ENCODE data around the gene IL1RL1.

Gene IL1RL1

GRCh38 chr2:102310964-102311640 is at the start of gene IL1RL1:
Gene IL1RL1 (plus strand): TSS chr2:102311563. CDS start chr2:102338265, 26,702 bp downstream.
- no peak for DNase-seq

- no peak for DNase-seq
Observed at GRCh38 chr2:102262216-102263129, 48.9 kb upstream of the IL1RL1 start.

- DNase-seq: no peak
Observed at GRCh38 chr2:102264952-102265351, 46.4 kb upstream of the IL1RL1 start.

- DNase-seq: no peak
Observed at GRCh38 chr2:102266204-102266603, 45.2 kb upstream of the IL1RL1 start.

DNA sequence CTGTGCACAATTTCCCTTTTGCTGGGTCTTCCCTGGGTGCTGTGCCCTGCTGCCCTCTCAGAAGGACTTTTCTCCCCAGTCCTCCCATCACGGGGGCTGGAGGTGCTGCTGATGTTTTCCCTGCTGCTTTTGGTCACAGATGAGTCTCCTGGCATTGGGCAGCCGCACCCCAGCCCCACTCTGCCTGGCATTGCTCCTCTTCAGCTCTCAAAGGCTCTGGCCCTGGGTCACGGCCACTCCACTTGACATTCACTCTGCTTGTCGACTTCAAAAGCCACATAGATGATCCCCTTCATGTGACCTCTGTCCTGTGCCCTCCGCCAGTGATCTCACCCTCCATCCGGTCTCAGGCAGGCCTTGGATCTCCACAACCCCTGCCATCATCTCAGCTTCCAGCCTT is 43.6 kb upstream of the IL1RL1 start:
- no peak for DNase-seq

DNA sequence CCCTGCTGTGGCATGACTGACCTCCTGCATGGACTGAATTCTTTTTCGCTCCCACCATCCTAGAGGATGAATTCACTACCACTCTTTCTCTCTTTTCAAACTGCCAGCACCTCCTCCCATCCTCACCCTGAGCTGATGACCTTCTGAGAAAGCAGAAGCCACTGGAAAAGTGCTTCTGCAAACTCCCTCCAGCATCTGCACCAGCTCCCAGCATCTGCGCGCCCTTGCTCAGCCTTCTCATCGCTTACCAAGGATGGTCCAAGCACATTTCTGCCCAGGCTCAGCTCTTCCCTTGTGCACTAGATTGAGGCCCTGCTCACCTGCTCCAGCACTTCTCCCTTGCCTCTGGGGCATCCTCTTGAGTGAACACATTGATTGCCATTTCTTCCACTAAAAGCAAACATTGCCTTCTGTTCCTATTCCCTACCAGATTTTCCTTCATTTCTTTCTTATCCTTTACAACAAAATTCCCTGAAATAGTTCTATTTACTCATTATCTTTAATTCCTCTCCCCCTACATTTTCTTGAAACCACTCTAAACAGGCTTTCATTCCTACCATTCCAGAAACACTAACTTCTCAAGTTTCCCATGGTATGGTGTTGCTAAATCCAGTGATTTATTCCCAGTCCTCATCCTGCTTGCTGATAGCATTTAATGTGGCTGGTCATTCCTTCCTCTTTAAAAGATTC is 42.7 kb upstream of the IL1RL1 start:
- no peak for DNase-seq

GRCh38 chr2:102269200-102269524 is 42.2 kb upstream of the IL1RL1 start:
- no peak for DNase-seq

- no peak for DNase-seq
Observed at GRCh38 chr2:102271844-102272243, 39.5 kb upstream of the IL1RL1 start.

- no peak for DNase-seq
Observed at GRCh38 chr2:102273619-102274211, 37.6 kb upstream of the IL1RL1 start.

- DNase-seq: no peak
Observed at GRCh38 chr2:102276549-102277201, 34.7 kb upstream of the IL1RL1 start.

GRCh38 chr2:102277202-102277700 is 34.1 kb upstream of the IL1RL1 start:
- no peak for DNase-seq

GRCh38 chr2:102278720-102279390 is 32.5 kb upstream of the IL1RL1 start:
- no peak for DNase-seq

- DNase-seq: no peak
Observed at GRCh38 chr2:102279391-102279735, 32.0 kb upstream of the IL1RL1 start.

GRCh38 chr2:102282678-102283091 is 28.7 kb upstream of the IL1RL1 start:
- DNase-seq: no peak

DNA sequence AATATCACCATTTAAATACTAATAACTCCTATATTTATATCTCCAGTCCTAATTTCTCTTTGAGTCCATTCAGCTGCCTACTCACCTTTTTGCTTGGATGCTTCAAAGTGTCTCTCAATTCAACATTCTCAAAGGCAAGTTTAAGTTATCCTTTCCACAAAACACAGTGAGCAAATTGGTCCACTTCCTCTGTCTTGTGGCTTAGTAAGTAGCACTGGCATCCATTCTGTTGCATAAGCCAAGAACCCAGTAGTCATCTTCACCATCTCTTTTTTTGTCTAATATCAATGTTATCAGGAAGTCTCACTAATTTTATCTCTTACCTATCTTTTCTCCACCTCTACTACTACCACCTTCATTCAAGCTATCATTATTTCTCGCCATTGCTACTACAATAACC is 27.4 kb upstream of the IL1RL1 start:
- DNase-seq: no peak

DNA sequence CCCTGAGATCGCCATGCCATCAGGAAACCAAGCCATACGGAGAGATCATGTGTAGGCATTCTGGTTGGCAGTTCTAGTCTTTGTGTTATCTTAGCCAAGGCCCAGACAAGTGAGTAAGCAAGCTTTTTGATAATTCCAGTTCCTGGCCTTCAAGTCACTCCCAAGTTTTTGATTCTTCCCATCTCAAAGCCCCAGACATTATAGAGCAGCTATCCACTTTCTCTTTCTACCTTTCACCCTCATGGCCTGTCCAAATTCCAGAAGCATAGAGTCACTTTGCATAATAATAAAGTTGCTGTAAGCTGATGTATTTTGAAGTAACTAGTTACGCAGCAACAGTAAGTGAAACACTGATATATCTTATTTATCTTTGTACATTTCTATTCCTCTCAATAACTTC is 26.8 kb upstream of the IL1RL1 start:
- DNase-seq: no peak

DNA sequence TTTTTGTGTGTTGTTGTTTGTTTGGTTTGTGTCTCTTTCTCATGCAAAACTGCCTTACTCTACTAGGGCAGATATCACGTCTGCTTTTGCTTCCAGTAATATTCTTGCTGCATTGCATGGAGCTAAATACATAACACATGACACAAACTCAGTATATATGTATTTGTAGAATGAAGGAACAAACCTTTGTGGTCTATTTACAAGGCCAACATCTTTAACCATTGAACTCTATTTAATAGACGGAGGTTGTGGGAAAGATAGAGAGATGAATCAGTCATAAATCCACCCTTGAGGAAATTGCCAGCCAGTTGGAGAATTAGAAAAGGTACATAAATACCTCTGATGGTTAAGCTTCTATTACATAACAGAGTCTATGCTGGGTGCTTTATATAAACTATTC is 26.0 kb upstream of the IL1RL1 start:
- no peak for DNase-seq

GRCh38 chr2:102286041-102286440 is 25.3 kb upstream of the IL1RL1 start:
- no peak for DNase-seq

DNA sequence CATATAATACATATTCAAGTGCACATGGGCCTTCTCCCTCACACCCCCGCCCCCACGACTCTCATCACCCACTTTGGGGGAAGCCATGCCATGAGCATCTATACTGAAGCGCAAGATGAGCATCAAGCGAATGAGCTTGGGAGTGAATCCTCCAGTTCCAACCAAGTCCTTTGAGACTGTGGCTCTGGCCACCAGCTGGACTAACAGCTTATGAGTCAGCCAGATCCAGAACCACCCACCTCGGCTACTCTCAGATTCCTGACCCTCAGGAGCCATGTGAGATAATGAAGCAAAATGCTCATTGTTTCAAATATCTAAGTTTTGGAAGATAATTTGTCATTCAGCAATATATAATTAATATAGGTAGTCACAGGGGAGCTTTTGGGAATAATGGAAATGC is 22.2 kb upstream of the IL1RL1 start:
- no peak for DNase-seq

DNA sequence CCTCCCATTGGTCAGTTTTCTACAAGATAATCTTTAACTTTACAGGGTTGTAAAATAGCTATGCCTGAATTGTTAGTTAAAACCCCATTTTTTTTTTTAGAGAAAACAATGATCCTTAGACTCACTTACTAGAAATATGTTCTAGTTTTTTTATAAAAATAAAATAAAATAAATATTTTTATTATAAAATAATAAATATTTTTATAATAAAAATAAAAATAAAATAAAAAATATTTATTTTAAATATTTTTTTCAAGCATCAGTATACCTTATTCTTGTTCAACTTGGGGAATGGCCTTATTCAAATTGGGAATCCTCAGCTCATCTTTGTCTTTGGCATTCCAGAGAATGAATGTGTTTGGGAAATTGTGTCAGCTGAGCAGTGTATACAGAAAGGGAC is 20.8 kb upstream of the IL1RL1 start:
- no peak for DNase-seq

DNA sequence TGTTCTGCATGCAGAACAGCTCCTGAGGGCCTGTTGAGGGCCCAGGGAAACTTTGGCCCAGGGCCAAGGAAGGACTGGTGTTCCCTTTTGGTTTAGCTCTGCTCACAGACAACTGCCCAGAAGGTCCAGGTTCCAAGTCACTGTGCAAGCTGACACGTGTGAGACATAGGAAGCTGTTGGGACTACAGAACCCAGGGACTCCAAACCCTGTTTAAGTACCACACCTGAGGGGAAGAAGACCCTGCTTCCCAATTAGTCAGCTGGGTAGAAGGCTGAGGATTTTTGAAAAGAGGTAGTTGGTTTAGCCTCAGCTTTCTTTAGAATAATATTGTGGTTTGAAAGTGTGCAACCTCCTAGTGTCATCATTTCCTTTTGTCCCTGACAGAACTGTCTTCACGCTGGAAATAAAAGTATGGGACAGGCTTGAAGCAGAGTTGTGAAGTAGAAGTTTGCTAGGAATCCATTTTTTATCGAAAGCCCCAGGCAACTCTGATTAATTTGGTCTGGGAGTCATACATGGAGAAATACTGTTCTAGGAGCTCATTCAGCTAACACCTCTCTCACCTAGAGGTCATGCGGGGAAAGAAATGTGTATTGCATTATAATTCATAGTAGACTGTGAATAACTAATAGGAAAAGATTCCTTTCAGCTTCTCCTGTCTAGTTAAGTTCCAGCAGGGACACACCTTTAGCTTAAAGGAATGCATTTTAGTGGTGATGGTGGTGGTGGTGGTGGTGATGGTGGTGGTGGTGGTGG is 19.9 kb upstream of the IL1RL1 start:
- DNase-seq: no peak

All from activated T-cell treated with anti-CD3 and anti-CD28 coated beads, Interleukin-2, amount 50 U/mL, for 48 hours (primary cell).